ENCODE measurements around the gene CD151.

Gene CD151

GRCh38 chr11:865462-866430, 33.0 kb downstream of the CD151 start:
- H3K9me3 ChIP-seq (ENCODE audit: control insufficient read depth, low read length) = no peaks in the 10 kb centered on the region
- H3K27ac ChIP-seq (ENCODE audit: insufficient read depth, low read length, poor library complexity, severe bottlenecking) = no peak overlapping the region
- no peaks in the 10 kb centered on the region for H3K27me3 ChIP-seq (replicated peaks; ENCODE audit: control insufficient read depth, insufficient read depth, low read length, poor library complexity, severe bottlenecking)
- H3K4me1 ChIP-seq (ENCODE audit: control insufficient read depth, insufficient read depth, low read length, poor library complexity, severe bottlenecking) = no peaks in the 10 kb centered on the region
- DNase-seq = no peak
- H3K36me3 ChIP-seq (ENCODE audit: control insufficient read depth, insufficient read depth, low read length) = no peaks in the 10 kb centered on the region
- H3K4me3 ChIP-seq (ENCODE audit: insufficient read depth, low read depth, low read length, poor library complexity, severe bottlenecking) = no peak overlapping the region

- no peak for DNase-seq
- no peaks in the 10 kb centered on the region for H3K9me3 ChIP-seq (ENCODE audit: control insufficient read depth, low read length)
- no peak overlapping the region for H3K27ac ChIP-seq (ENCODE audit: insufficient read depth, low read length, poor library complexity, severe bottlenecking)
- no peaks in the 10 kb centered on the region for H3K4me1 ChIP-seq (ENCODE audit: control insufficient read depth, insufficient read depth, low read length, poor library complexity, severe bottlenecking)
- no peaks in the 10 kb centered on the region for H3K36me3 ChIP-seq (ENCODE audit: control insufficient read depth, insufficient read depth, low read length)
- H3K4me3 ChIP-seq (ENCODE audit: insufficient read depth, low read depth, low read length, poor library complexity, severe bottlenecking) = no peak overlapping the region
- no peaks in the 10 kb centered on the region for H3K27me3 ChIP-seq (replicated peaks; ENCODE audit: control insufficient read depth, insufficient read depth, low read length, poor library complexity, severe bottlenecking)
Measured at GRCh38 chr11:866481-866880, 33.7 kb downstream of the CD151 start.

- DNase-seq = no peak
- H3K36me3 ChIP-seq (ENCODE audit: control insufficient read depth, insufficient read depth, low read length) = no peaks in the 10 kb centered on the region
- H3K27ac ChIP-seq (ENCODE audit: insufficient read depth, low read length, poor library complexity, severe bottlenecking) = no peak overlapping the region
- H3K4me1 ChIP-seq (ENCODE audit: control insufficient read depth, insufficient read depth, low read length, poor library complexity, severe bottlenecking) = no peaks in the 10 kb centered on the region
- H3K4me3 ChIP-seq (ENCODE audit: insufficient read depth, low read depth, low read length, poor library complexity, severe bottlenecking) = no peak overlapping the region
- H3K9me3 ChIP-seq (ENCODE audit: control insufficient read depth, low read length) = no peaks in the 10 kb centered on the region
- H3K27me3 ChIP-seq (replicated peaks; ENCODE audit: control insufficient read depth, insufficient read depth, low read length, poor library complexity, severe bottlenecking) = no peaks in the 10 kb centered on the region
Measured at GRCh38 chr11:867856-868358, 35.2 kb downstream of the CD151 start.

- DNase-seq = no peak
- Histone ChIP-seq H3K27ac (ENCODE audit: insufficient read depth, low read length, poor library complexity, severe bottlenecking) (no peak overlapping the region), H3K36me3 (ENCODE audit: control insufficient read depth, insufficient read depth, low read length) (no peaks in the 10 kb centered on the region), H3K27me3 (replicated peaks; ENCODE audit: control insufficient read depth, insufficient read depth, low read length, poor library complexity, severe bottlenecking) (no peaks in the 10 kb centered on the region), H3K4me3 (ENCODE audit: insufficient read depth, low read depth, low read length, poor library complexity, severe bottlenecking) (no peak overlapping the region), H3K4me1 (ENCODE audit: control insufficient read depth, insufficient read depth, low read length, poor library complexity, severe bottlenecking) (no peaks in the 10 kb centered on the region), H3K9me3 (ENCODE audit: control insufficient read depth, low read length) (no peaks in the 10 kb centered on the region)
Measured at GRCh38 chr11:868394-868793, 35.6 kb downstream of the CD151 start.

- Histone ChIP-seq H3K27ac (ENCODE audit: insufficient read depth, low read length, poor library complexity, severe bottlenecking) (no peak overlapping the region), H3K4me3 (ENCODE audit: insufficient read depth, low read depth, low read length, poor library complexity, severe bottlenecking) (no peak overlapping the region), H3K27me3 (replicated peaks; ENCODE audit: control insufficient read depth, insufficient read depth, low read length, poor library complexity, severe bottlenecking) (no peaks in the 10 kb centered on the region), H3K36me3 (ENCODE audit: control insufficient read depth, insufficient read depth, low read length) (no peaks in the 10 kb centered on the region), H3K4me1 (ENCODE audit: control insufficient read depth, insufficient read depth, low read length, poor library complexity, severe bottlenecking) (no peaks in the 10 kb centered on the region), H3K9me3 (ENCODE audit: control insufficient read depth, low read length) (no peaks in the 10 kb centered on the region)
- no peak for DNase-seq
Measured at GRCh38 chr11:868802-869201, 36.0 kb downstream of the CD151 start.

- Histone ChIP-seq H3K4me3 (ENCODE audit: insufficient read depth, low read depth, low read length, poor library complexity, severe bottlenecking) (no peak overlapping the region), H3K27ac (ENCODE audit: insufficient read depth, low read length, poor library complexity, severe bottlenecking) (no peak overlapping the region), H3K4me1 (ENCODE audit: control insufficient read depth, insufficient read depth, low read length, poor library complexity, severe bottlenecking) (no peaks in the 10 kb centered on the region), H3K27me3 (replicated peaks; ENCODE audit: control insufficient read depth, insufficient read depth, low read length, poor library complexity, severe bottlenecking) (no peaks in the 10 kb centered on the region), H3K36me3 (ENCODE audit: control insufficient read depth, insufficient read depth, low read length) (no peaks in the 10 kb centered on the region), H3K9me3 (ENCODE audit: control insufficient read depth, low read length) (no peaks in the 10 kb centered on the region)
- DNase-seq = no peak
Measured at GRCh38 chr11:869399-870126, 36.8 kb downstream of the CD151 start.

GRCh38 chr11:870127-870413, 37.3 kb downstream of the CD151 start:
- Histone ChIP-seq H3K36me3 (ENCODE audit: control insufficient read depth, insufficient read depth, low read length) (no peaks in the 10 kb centered on the region), H3K4me1 (ENCODE audit: control insufficient read depth, insufficient read depth, low read length, poor library complexity, severe bottlenecking) (no peaks in the 10 kb centered on the region)

GRCh38 chr11:870418-870817, 37.7 kb downstream of the CD151 start:
- Histone ChIP-seq H3K36me3 (ENCODE audit: control insufficient read depth, insufficient read depth, low read length) (peaks cover under 1% of the 10 kb centered on the region), H3K27me3 (replicated peaks; ENCODE audit: control insufficient read depth, insufficient read depth, low read length, poor library complexity, severe bottlenecking) (no peaks in the 10 kb centered on the region), H3K9me3 (ENCODE audit: control insufficient read depth, low read length) (no peaks in the 10 kb centered on the region), H3K27ac (ENCODE audit: insufficient read depth, low read length, poor library complexity, severe bottlenecking) (no peak overlapping the region), H3K4me3 (ENCODE audit: insufficient read depth, low read depth, low read length, poor library complexity, severe bottlenecking) (no peak overlapping the region), H3K4me1 (ENCODE audit: control insufficient read depth, insufficient read depth, low read length, poor library complexity, severe bottlenecking) (no peaks in the 10 kb centered on the region)
- DNase-seq = no peak

More at GRCh38 chr11:870127-870413, 37.3 kb downstream of the CD151 start:
- Histone ChIP-seq H3K27ac (ENCODE audit: insufficient read depth, low read length, poor library complexity, severe bottlenecking) (no peak overlapping the region), H3K9me3 (ENCODE audit: control insufficient read depth, low read length) (no peaks in the 10 kb centered on the region), H3K27me3 (replicated peaks; ENCODE audit: control insufficient read depth, insufficient read depth, low read length, poor library complexity, severe bottlenecking) (no peaks in the 10 kb centered on the region), H3K4me3 (ENCODE audit: insufficient read depth, low read depth, low read length, poor library complexity, severe bottlenecking) (no peak overlapping the region)
- no peak for DNase-seq

- no peak for DNase-seq
- peaks cover 5% of the 10 kb centered on the region for H3K36me3 ChIP-seq (ENCODE audit: control insufficient read depth, insufficient read depth, low read length)
- no peaks in the 10 kb centered on the region for H3K27me3 ChIP-seq (replicated peaks; ENCODE audit: control insufficient read depth, insufficient read depth, low read length, poor library complexity, severe bottlenecking)
- H3K9me3 ChIP-seq (ENCODE audit: control insufficient read depth, low read length) = no peaks in the 10 kb centered on the region
- no peak overlapping the region for H3K4me3 ChIP-seq (ENCODE audit: insufficient read depth, low read depth, low read length, poor library complexity, severe bottlenecking)
- H3K27ac ChIP-seq (ENCODE audit: insufficient read depth, low read length, poor library complexity, severe bottlenecking) = no peak overlapping the region
- no peaks in the 10 kb centered on the region for H3K4me1 ChIP-seq (ENCODE audit: control insufficient read depth, insufficient read depth, low read length, poor library complexity, severe bottlenecking)
Measured at GRCh38 chr11:871472-871871, 38.7 kb downstream of the CD151 start.

GRCh38 chr11:872799-873198, 40.0 kb downstream of the CD151 start:
- no peaks in the 10 kb centered on the region for H3K4me1 ChIP-seq (ENCODE audit: control insufficient read depth, insufficient read depth, low read length, poor library complexity, severe bottlenecking)
- no peaks in the 10 kb centered on the region for H3K27me3 ChIP-seq (replicated peaks; ENCODE audit: control insufficient read depth, insufficient read depth, low read length, poor library complexity, severe bottlenecking)
- H3K4me3 ChIP-seq (ENCODE audit: insufficient read depth, low read depth, low read length, poor library complexity, severe bottlenecking) = no peak overlapping the region
- no peak for DNase-seq
- H3K27ac ChIP-seq (ENCODE audit: insufficient read depth, low read length, poor library complexity, severe bottlenecking) = no peak overlapping the region
- H3K9me3 ChIP-seq (ENCODE audit: control insufficient read depth, low read length) = no peaks in the 10 kb centered on the region
- peaks cover 5% of the 10 kb centered on the region for H3K36me3 ChIP-seq (ENCODE audit: control insufficient read depth, insufficient read depth, low read length)

Data from effector memory CD4-positive, alpha-beta T cell (primary cell).